Thyroid gland (tissue), 4 donors: ENCODE measurements around the gene C7.

Experiments
- POLR2A ChIP-seq, 2 donors: fragments of 450-650 bp; IDR thresholded peaks; one replicate each; pipeline ENCODE4 v1.6.1; 2017; ENCODE audit warnings: antibody characterized with exemption in 2 of 2, mild to moderate bottlenecking in 2 of 2, moderate library complexity in 1 of 2
- TF ChIP-seq, protein P1 (sequence below), 6 experiments: fragments of 200-600 bp in 3 of 6; fragments of 450-650 bp in 3 of 6; sonication (generic) in 3 of 6; IDR thresholded peaks; one replicate each; pipeline ENCODE4 v1.5.1; 2016 to 2019; ENCODE audit warnings: antibody characterized with exemption in 6 of 6, mild to moderate bottlenecking in 2 of 6, inconsistent platforms in 1 of 6, moderate library complexity in 1 of 6

DNA sequence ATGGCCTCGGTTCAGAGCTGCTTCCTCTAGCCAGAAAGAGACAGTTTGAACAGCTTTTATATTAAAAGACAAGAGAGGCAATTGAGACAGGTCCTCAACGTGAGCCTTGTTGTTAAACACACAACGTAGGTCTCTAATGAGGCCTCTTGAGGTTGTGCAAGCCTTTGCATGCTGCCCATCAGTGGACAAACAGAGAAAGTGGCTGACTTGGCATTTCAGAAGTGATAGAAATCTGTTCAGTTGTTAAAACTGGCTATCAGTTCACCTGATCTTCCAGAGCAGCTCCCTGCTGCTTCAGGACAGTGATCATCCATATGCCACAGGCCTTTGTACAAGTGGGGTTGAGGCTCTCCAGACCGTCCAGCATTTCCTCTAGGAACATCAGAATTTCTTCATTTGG lies 103.0 kb downstream of the C7 start:
- TF ChIP-seq, protein P1, sequence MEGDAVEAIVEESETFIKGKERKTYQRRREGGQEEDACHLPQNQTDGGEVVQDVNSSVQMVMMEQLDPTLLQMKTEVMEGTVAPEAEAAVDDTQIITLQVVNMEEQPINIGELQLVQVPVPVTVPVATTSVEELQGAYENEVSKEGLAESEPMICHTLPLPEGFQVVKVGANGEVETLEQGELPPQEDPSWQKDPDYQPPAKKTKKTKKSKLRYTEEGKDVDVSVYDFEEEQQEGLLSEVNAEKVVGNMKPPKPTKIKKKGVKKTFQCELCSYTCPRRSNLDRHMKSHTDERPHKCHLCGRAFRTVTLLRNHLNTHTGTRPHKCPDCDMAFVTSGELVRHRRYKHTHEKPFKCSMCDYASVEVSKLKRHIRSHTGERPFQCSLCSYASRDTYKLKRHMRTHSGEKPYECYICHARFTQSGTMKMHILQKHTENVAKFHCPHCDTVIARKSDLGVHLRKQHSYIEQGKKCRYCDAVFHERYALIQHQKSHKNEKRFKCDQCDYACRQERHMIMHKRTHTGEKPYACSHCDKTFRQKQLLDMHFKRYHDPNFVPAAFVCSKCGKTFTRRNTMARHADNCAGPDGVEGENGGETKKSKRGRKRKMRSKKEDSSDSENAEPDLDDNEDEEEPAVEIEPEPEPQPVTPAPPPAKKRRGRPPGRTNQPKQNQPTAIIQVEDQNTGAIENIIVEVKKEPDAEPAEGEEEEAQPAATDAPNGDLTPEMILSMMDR (IDR thresholded peaks at IDR 0.05) = no peak
- no peak for TF ChIP-seq POLR2A (IDR thresholded peaks at IDR 0.05)
